ENCODE measurements around the gene SEC31A. TPM values are rescaled to one million over a fixed set of nuclear protein-coding genes. Genes with fewer than 3 reads are reported as not detected.

Gene SEC31A
- total RNA-seq, 1 donor from 2014 or later, result 98.8 TPM

DNA sequence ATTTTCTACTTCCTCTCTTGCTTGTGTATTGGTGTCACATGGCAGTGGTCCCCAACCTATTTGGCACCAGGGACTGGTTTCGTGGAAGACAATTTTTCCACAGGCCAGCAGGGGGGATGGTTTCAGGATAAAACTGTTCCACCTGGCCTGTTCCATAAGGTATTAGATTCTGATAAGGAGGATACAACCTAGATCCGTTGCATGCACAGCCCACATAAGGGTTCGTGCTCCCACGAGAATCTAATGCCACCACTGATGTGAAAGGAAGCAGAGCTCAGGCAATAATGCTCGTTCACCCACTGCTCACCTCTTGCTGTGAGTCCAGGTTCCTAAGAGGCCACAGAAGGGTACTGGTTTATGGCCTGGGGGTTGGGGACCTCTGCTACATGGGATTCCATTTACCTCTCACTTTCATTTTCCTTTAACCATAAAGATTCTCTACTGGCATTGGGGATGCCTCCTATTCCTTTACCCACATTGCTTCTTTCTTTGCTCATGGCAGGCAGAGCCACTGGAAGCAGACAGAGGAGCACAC lies 38.1 kb downstream of the SEC31A start:
- DNase-seq (ENCODE audit: low read depth), result no peak
- H3K4me3 ChIP-seq (ENCODE audit: low read depth, low read length), result no peak overlapping the region
- TF ChIP-seq CTCF (conservative IDR thresholded peaks at IDR 0.05; ENCODE audit: low read depth, low read length), result no peak

- no peak overlapping the region for H3K4me3 ChIP-seq (ENCODE audit: low read depth, low read length)
- DNase-seq (ENCODE audit: low read depth), result no peak
- peak; percentile 50 for TF ChIP-seq CTCF (conservative IDR thresholded peaks at IDR 0.05; ENCODE audit: low read depth, low read length)
Measured at GRCh38 chr4:82851885-82852750, 38.8 kb downstream of the SEC31A start.

DNA sequence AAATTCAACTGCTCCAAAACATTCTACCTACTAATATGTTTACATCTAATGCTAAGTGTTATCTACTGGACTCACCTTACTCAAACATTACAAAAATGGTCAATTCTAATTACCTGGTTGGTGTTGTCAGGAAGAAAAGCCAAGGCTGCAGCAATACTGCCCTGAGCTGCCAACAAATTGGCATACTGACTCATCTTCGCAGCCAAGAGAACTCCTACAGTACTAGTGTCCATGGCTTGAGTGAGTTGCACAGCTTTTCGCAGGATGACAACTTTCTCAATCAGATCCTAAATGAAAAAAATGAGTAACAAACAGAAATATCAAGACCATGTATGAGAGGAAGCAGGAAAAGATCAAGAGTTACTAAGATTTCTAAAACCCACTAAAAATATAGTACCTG lies 39.6 kb downstream of the SEC31A start:
- no peak for TF ChIP-seq CTCF (conservative IDR thresholded peaks at IDR 0.05; ENCODE audit: low read depth, low read length)
- no peak for DNase-seq (ENCODE audit: low read depth)
- no peak overlapping the region for H3K4me3 ChIP-seq (ENCODE audit: low read depth, low read length)

- no peak for DNase-seq (ENCODE audit: low read depth)
- no peak overlapping the region for H3K4me3 ChIP-seq (ENCODE audit: low read depth, low read length)
- TF ChIP-seq CTCF (conservative IDR thresholded peaks at IDR 0.05; ENCODE audit: low read depth, low read length), result no peak
Measured at GRCh38 chr4:82850684-82851083, 40.3 kb downstream of the SEC31A start.

DNA sequence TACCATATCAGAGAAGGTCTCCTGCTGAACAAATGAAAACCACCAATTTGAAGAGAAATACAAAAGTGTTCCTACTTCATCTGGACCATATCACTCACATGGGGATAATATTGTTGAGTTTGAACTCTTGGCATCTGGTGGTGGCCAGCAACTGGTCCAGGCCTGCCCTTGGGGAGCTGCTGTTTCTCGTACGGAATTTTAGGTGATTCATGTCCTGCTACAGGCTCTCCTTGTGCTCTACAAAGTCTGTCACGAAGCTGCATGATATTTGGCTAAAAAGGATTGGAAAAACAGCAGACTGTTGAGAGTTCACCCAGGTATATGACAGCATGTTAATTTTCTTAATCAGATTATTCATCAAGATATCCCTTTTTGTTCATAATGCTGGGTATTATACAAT lies 42.2 kb downstream of the SEC31A start:
- DNase-seq (ENCODE audit: low read depth), result no peak
- no peak overlapping the region for H3K4me3 ChIP-seq (ENCODE audit: low read depth, low read length)
- no peak for TF ChIP-seq CTCF (conservative IDR thresholded peaks at IDR 0.05; ENCODE audit: low read depth, low read length)

GRCh38 chr4:82842593-82842992 lies 48.4 kb downstream of the SEC31A start:
- DNase-seq (ENCODE audit: low read depth), result no peak
- no peak overlapping the region for H3K4me3 ChIP-seq (ENCODE audit: low read depth, low read length)
- peak; percentile 50 for TF ChIP-seq CTCF (conservative IDR thresholded peaks at IDR 0.05; ENCODE audit: low read depth, low read length)

DNA sequence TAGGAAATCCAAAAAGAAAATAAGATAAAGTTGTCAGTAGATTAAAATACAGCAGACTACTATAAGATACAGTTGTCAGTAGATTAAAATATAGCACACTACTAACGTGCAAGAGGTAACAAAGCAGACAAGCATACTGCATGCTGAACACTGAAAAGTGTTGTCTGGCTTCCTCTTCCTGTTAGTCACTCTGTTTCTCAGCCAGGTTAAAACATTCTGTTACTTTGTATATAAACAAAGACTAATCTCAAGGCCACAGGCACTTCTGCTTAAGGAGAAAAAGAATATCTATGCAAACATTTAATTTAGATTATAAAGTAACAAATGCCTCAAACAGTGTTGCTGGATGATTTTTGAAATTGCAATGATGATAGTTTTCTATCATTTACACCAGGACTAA lies 51.3 kb downstream of the SEC31A start:
- no peak for DNase-seq (ENCODE audit: low read depth)
- no peak for TF ChIP-seq CTCF (conservative IDR thresholded peaks at IDR 0.05; ENCODE audit: low read depth, low read length)
- H3K4me3 ChIP-seq (ENCODE audit: low read depth, low read length), result no peak overlapping the region

Data from epithelial cell of proximal tubule (primary cell).